HepG2 (cell line): ENCODE results near the gene USP34. TPM values are rescaled to one million over a fixed set of nuclear protein-coding genes. Genes with fewer than 3 reads are reported as not detected.

Experiments
- ATAC-seq: fragments of 200-7000 bp; cut with Tn5 transposase; 3 replicates; pipeline ENCODE4 v1.9.1; 2020; ENCODE audit warnings: mild to moderate bottlenecking, moderate library complexity
- BruUV-seq: library from RNA; stranded (reverse); fragments of 400-500 nt; replicated peaks from 2 replicates; lab custom pipeline; 2021; lab: Mats Ljungman, UMichigan
- CTCF ChIA-PET: fragments of 300-600 bp; formaldehyde crosslinking; extraction: SDS; loops from one replicate; lab custom pipeline; 2021; ENCODE audit warnings: low total read pairs, inconsistent platforms, low intra/inter-chr PET ratio; lab: Yijun Ruan, JAX
- POLR2A ChIA-PET: fragments of 350-600 bp; sonication (Branson Sonifier 250); formaldehyde crosslinking; loops from one replicate; lab custom pipeline; 2020; ENCODE audit warnings: antibody characterized with exemption, inconsistent platforms; lab: Yijun Ruan, JAX
- DNase-seq: peaks from one replicate; pipeline ENCODE4 v3.0.0-alpha.2; 2015; ENCODE audit warnings: low spot score
- FAIRE-seq: peaks from 3 replicates; lab custom pipeline; 2011; peaks lifted over from hg19 to GRCh38; lab: Jason Lieb, UNC
- H2AFZ ChIP-seq: one replicate; pipeline ENCODE4 v1.6.1; 2011; ENCODE audit warnings: low read length, inconsistent platforms
- H3K27ac ChIP-seq: fragments of 300-600 bp; 3 replicates; pipeline ENCODE4 v1.8.0; 2011; ENCODE audit warnings: mixed run types, mild to moderate bottlenecking, mixed read lengths, low read length, inconsistent platforms; ENCODE audit not compliant: insufficient read depth; ENCODE audit errors: extremely low read length
- H3K27me3 ChIP-seq, 2 experiments: fragments of 200-600 bp in 1 of 2; 2 replicates in 1 of 2; 3 replicates in 1 of 2; pipeline versions ENCODE4 v1.6.0 to v1.8.0; 2011; ENCODE audit warnings: low read length in 2 of 2, mild to moderate bottlenecking in 2 of 2, moderate library complexity in 2 of 2, inconsistent platforms in 1 of 2; ENCODE audit not compliant: insufficient read depth in 2 of 2, control insufficient read depth in 1 of 2
- H3K36me3 ChIP-seq, 2 experiments: fragments of 200-600 bp in 1 of 2; replicated peaks in 1 of 2; 2 replicates in 1 of 2; 3 replicates in 1 of 2; pipeline versions ENCODE4 v1.5.1 to v1.8.0; 2011; ENCODE audit warnings: low read length in 2 of 2, inconsistent platforms in 1 of 2; ENCODE audit not compliant: insufficient read depth in 2 of 2, control insufficient read depth in 1 of 2
- H3K4me1 ChIP-seq: 2 replicates; pipeline ENCODE4 v1.5.1; 2012; ENCODE audit warnings: low read length, inconsistent platforms; ENCODE audit not compliant: insufficient read depth
- H3K4me2 ChIP-seq: 2 replicates; pipeline ENCODE4 v1.6.0; 2011; ENCODE audit warnings: low read depth, low read length, inconsistent platforms
- H3K4me3 ChIP-seq, 3 experiments: fragments of 200-600 bp in 1 of 3; sonication (generic), shearing (Covaris generic) in 1 of 3; replicated peaks in 1 of 3; 2 replicates each; pipeline ENCODE4 v1.5.1; 2011 to 2016; ENCODE audit warnings: low read length in 3 of 3, inconsistent platforms in 2 of 3, low read depth in 2 of 3, mild to moderate bottlenecking in 2 of 3, control low read depth in 1 of 3, mixed read lengths in 1 of 3; ENCODE audit not compliant: insufficient read depth in 1 of 3
- H3K79me2 ChIP-seq: one replicate; pipeline ENCODE4 v1.6.1; 2011; ENCODE audit warnings: low read length, inconsistent platforms; ENCODE audit not compliant: insufficient read depth
- H3K9ac ChIP-seq: 2 replicates; pipeline ENCODE4 v1.6.0; 2011; ENCODE audit warnings: mild to moderate bottlenecking, low read depth, low read length, inconsistent platforms; ENCODE audit not compliant: insufficient read depth
- H3K9me3 ChIP-seq: 2 replicates; pipeline ENCODE4 v1.5.1; 2012; ENCODE audit warnings: mild to moderate bottlenecking, low read length
- H4K20me1 ChIP-seq: 2 replicates; pipeline ENCODE4 v1.6.0; 2011; ENCODE audit warnings: inconsistent platforms, mild to moderate bottlenecking, low read length, moderate library complexity; ENCODE audit not compliant: insufficient read depth
- CCDC6 ChIP-seq: sonication (generic); formaldehyde crosslinking; IDR thresholded peaks from 2 replicates; pipeline ENCODE4 v1.8.1; 2022; ENCODE audit warnings: mild to moderate bottlenecking, missing genetic modification reagents, moderate library complexity
- CREM ChIP-seq, 2 experiments: sonication (generic) in 1 of 2; formaldehyde crosslinking in 1 of 2; IDR thresholded peaks; 2 replicates each; pipeline versions ENCODE4 v1.4.0 to v1.6.1; 2016 to 2020; ENCODE audit warnings: antibody characterized with exemption in 1 of 2, mild to moderate bottlenecking in 1 of 2, missing genetic modification reagents in 1 of 2
- DR1 ChIP-seq: sonication (generic); formaldehyde crosslinking; IDR thresholded peaks from 2 replicates; pipeline ENCODE4 v1.8.0; 2021; ENCODE audit warnings: mild to moderate bottlenecking, missing genetic modification reagents, inconsistent platforms
- GFI1 ChIP-seq: sonication (generic); formaldehyde crosslinking; IDR thresholded peaks from 2 replicates; pipeline ENCODE4 v1.5.0; 2020; ENCODE audit warnings: missing genetic modification reagents, mild to moderate bottlenecking, borderline replicate concordance
- HNRNPL ChIP-seq: fragments of 200-400 bp; formaldehyde crosslinking; IDR thresholded peaks from 2 replicates; pipeline ENCODE4 v1.6.1; 2017; ENCODE audit warnings: mild to moderate bottlenecking, low read depth, low read length
- NCOA2 ChIP-seq: sonication (generic); formaldehyde crosslinking; IDR thresholded peaks from 2 replicates; pipeline ENCODE4 v1.8.0; 2022; ENCODE audit warnings: inconsistent platforms
- NR3C1 ChIP-seq: sonication (generic); formaldehyde crosslinking; IDR thresholded peaks from 2 replicates; pipeline ENCODE4 v1.4.0; 2020; ENCODE audit warnings: missing genetic modification reagents
- RARA ChIP-seq: IDR thresholded peaks from 2 replicates; pipeline ENCODE4 v1.6.1; 2016; ENCODE audit warnings: missing genetic modification reagents, missing compliant biosample characterization
- TGIF2 ChIP-seq: IDR thresholded peaks from 2 replicates; pipeline ENCODE4 v1.6.1; 2016; ENCODE audit warnings: control low read depth, missing compliant biosample characterization
- ZNF101 ChIP-seq: sonication (generic); formaldehyde crosslinking; IDR thresholded peaks from 2 replicates; pipeline ENCODE4 v1.4.0; 2020; ENCODE audit warnings: mild to moderate bottlenecking, low read depth, missing genetic modification reagents, borderline replicate concordance
- ZNF160 ChIP-seq: sonication (generic); formaldehyde crosslinking; IDR thresholded peaks from 2 replicates; pipeline ENCODE4 v1.8.0; 2022; ENCODE audit warnings: mild to moderate bottlenecking, inconsistent platforms, missing genetic modification reagents
- ZNF292 ChIP-seq: sonication (generic); formaldehyde crosslinking; IDR thresholded peaks from 2 replicates; pipeline ENCODE4 v1.8.1; 2022; ENCODE audit warnings: mild to moderate bottlenecking, low read depth, missing genetic modification reagents, borderline replicate concordance
- ZNF446 ChIP-seq: sonication (generic); formaldehyde crosslinking; IDR thresholded peaks from 2 replicates; pipeline ENCODE4 v1.5.0; 2020; ENCODE audit warnings: mild to moderate bottlenecking, missing genetic modification reagents
- in situ Hi-C: cut with HindIII; loops from 2 replicates; pipeline ENCODE4 v1.10.0; 2017; ENCODE audit warnings: low pct_unique_long_range_greater_than_20kb; ENCODE audit not compliant: extremely low pct_ligation_motif_present
- intact Hi-C: fragments of 100-400 bp; cut with micrococcal nuclease; formaldehyde crosslinking; loops from one replicate; pipeline ENCODE4 v1.10.0; 2022; ENCODE audit not compliant: unreplicated experiment
- polyA plus RNA-seq, 8 experiments: library from polyadenylated mRNA; depleted of rRNA in 3 of 8; stranded (reverse) in 7 of 8; unstranded in 1 of 8; fragments of >200 nt; fragmentation: Illumina TruSeq in 4 of 8; extraction: Trizol in 4 of 8; gene quantifications; 2 replicates each; pipeline versions ENCODE4 v1.2.1 to v1.2.3, GENCODE V29; 2011 to 2016; ENCODE audit warnings: low read depth in 4 of 8, missing spikeins in 1 of 8, mixed read lengths in 1 of 8; ENCODE audit not compliant: insufficient read depth in 1 of 8
- total RNA-seq, 5 experiments: library from RNA; depleted of rRNA; stranded (reverse); fragments of >200 nt; fragmentation: Illumina TruSeq; extraction: Trizol; gene quantifications; 2 replicates each; pipeline ENCODE4 v1.2.3, GENCODE V29; 2016; ENCODE audit warnings: low read depth in 1 of 5
- TF ChIP-seq, protein P1 (sequence below): sonication (generic); formaldehyde crosslinking; IDR thresholded peaks from 2 replicates; pipeline ENCODE4 v1.4.0; 2020; ENCODE audit warnings: missing genetic modification reagents
- TF ChIP-seq, protein P2 (sequence below): sonication (generic); formaldehyde crosslinking; IDR thresholded peaks from 2 replicates; pipeline ENCODE4 v1.5.0; 2020; ENCODE audit warnings: missing genetic modification reagents, mild to moderate bottlenecking, borderline replicate concordance

Gene USP34
- total and polyA plus RNA-seq, 2 of the 13 experiments (the other 11 are each of a cell fraction or from before 2014, with no cell fraction given) = 99.2 to 100 TPM

DNA sequence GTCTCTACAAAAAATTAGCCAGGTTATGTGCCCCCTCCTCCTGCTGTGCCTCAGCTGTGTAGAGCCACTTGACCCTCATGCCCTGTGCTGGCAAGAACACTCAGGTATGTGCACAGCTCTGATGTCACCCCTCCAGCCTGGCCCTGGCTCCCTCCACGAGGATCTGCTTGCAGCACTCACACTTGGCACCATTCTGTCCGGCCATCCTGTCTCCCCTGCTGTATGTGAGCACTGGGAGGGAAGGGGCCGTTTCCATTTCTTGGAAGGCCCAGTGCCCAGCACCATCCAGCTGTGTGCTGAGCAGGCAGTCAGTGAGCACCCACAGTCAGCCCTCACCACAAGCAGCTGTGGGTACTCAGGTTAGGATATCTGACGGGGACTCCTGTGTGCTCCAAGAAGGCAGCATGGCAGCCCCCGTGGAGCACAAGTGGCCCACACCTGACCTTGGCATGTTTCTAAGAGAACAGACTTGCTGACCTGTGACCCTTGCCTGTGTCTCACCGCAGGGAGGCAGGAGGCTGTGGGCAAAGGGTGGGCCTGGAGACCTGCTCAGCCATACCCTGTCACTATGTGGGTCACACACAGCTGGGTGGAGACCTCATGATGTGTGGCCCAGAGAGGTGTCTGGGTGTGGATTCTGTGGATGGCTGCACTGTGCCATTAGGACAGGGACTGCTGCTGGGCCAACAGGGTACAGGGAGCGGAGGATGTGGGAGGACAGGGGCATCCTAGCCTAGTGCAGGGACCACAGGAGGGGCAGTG, 31.5 kb downstream of the USP34 start (continued):
- TF ChIP-seq, protein P1, sequence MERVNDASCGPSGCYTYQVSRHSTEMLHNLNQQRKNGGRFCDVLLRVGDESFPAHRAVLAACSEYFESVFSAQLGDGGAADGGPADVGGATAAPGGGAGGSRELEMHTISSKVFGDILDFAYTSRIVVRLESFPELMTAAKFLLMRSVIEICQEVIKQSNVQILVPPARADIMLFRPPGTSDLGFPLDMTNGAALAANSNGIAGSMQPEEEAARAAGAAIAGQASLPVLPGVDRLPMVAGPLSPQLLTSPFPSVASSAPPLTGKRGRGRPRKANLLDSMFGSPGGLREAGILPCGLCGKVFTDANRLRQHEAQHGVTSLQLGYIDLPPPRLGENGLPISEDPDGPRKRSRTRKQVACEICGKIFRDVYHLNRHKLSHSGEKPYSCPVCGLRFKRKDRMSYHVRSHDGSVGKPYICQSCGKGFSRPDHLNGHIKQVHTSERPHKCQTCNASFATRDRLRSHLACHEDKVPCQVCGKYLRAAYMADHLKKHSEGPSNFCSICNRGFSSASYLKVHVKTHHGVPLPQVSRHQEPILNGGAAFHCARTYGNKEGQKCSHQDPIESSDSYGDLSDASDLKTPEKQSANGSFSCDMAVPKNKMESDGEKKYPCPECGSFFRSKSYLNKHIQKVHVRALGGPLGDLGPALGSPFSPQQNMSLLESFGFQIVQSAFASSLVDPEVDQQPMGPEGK (CRISPR knock-in tag) = no peak
- TF ChIP-seq TGIF2 (CRISPR knock-in tag) = no peak
- TF ChIP-seq, protein P2, sequence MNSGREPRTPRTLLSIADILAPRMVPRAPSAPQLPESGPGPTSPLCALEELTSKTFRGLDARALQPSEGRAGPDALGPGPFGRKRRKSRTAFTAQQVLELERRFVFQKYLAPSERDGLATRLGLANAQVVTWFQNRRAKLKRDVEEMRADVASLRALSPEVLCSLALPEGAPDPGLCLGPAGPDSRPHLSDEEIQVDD (CRISPR knock-in tag) = 0 out of 2 replicates have a peak, but pooled peaks have one; percentile 10
- 0 out of 2 replicates have a peak, but pooled peaks have one; percentile 41 for TF ChIP-seq HNRNPL
- no peak for TF ChIP-seq RARA (CRISPR knock-in tag)

DNA sequence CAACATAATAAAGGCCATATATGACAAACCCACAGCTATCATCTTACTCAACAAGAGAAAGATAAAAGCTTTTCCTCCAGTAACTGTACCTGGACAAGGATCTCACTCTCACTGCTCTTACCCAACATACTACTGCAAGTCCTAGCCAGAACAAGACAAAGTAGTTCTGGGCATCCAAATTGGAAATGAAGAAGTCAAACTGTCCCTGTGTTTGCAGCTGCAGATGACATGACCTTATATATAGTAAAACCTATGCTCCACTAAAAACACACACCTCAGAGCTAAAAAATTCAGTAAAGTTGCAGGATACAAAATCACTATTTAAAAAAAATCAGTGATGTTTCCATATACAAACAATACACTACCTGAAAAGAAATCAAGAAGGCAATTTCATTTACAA, 32.2 kb downstream of the USP34 start:
- peaks cover 90% of the 10 kb centered on the region for H3K4me1 ChIP-seq
- H2AFZ ChIP-seq = no peak overlapping the region
- H3K79me2 ChIP-seq = peaks cover 93% of the 10 kb centered on the region
- peaks cover 90% of the 10 kb centered on the region for H4K20me1 ChIP-seq
- no peak overlapping the region for H3K4me2 ChIP-seq
- H3K4me3 ChIP-seq = no peak overlapping the region
- in situ Hi-C loops (no loop called here), intact Hi-C loops (no loop called here)
- H3K27me3 ChIP-seq = no peaks in the 10 kb centered on the region
- no peak overlapping the region for H3K9ac ChIP-seq
- BruUV-seq = no TSS peak
- DNase-seq = no peak
- ATAC-seq = no peak
- FAIRE-seq = no peak
- POLR2A ChIA-PET = interaction anchor here (0.6 to 1.3 kb wide), 2 partner anchors 33 to 142 kb away, joined by 5 read pairs; no protein-coding TSS in a partner anchor
- H3K36me3 ChIP-seq = peaks cover 3 to 6% of the 10 kb centered on the region in 2 experiments; a peak in 2 of 5 replicates
- 0 out of 2 replicates have a peak, but pooled peaks cover 5% of the 10 kb centered on the region for H3K9me3 ChIP-seq
- CTCF ChIA-PET = no interaction called here
- no peak overlapping the region for H3K27ac ChIP-seq
- TF ChIP-seq ZNF292 (CRISPR knock-in tag) = no peak
- TF ChIP-seq GFI1 (CRISPR knock-in tag) = no peak
- TF ChIP-seq CCDC6 = no peak
- TF ChIP-seq ZNF446 (CRISPR knock-in tag) = no peak
- TF ChIP-seq ZNF160 (CRISPR knock-in tag) = no peak
- no peak for TF ChIP-seq NR3C1
- TF ChIP-seq NCOA2 = no peak
- no peak for TF ChIP-seq CREM (IDR thresholded peaks at IDR 0.05)
- TF ChIP-seq CREM (CRISPR knock-in tag; IDR thresholded peaks at IDR 0.05) = no peak
- TF ChIP-seq ZNF101 (CRISPR knock-in tag) = no peak
- TF ChIP-seq DR1 (CRISPR knock-in tag) = no peak
